Activated CD8-positive, alpha-beta memory T cell treated with anti-CD3 and anti-CD28 coated beads, Interleukin-2, amount 50 U/mL, for 1 hour (primary cell): ENCODE data around the gene PTPRN2.

Experiments used
- DNase-seq: peaks from one replicate; pipeline ENCODE4 v3.0.0-alpha.2; 2020; ENCODE audit errors: extremely low read depth

PTPRN2 gene

DNA sequence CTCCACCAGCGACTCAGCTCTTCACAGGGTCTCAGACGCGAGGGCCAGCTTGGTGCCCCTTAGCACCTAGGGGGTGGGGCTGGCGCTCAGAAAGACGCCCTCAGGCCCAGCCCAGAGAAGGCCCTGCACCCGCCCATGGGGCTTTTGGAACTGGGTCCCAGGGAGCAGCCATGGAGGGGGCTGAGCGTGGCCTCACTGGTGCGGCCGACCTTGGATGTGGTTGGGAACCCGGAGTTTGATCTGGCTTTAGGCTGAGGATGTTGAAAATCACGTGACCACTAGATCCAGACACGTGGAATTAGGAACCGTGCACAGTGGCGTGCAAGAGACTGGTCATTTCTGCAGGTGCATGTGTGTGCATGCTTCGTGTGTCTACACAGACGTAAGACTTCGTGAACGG is 1065.4 kb downstream of the PTPRN2 start:
- no peak for DNase-seq

DNA sequence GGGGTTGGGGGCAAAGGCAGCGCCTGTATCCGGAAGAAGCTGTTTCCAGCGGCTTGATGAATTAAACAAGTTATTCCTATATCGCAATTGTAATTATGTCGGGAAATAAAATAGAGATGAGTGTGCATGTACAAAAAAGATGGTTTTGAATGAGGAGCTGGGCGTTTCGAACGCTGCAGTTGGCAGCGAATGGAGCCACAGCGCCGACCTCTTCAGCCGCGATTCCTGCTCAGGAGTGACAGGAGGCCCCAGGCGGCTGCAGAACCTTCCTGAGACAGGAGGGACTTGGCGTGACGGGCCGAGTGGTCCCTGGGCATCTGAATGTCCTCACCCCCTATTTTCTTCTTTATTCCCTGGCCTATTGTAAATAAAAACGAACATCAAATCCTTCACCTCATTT is 1065.9 kb downstream of the PTPRN2 start:
- DNase-seq, result no peak

DNA sequence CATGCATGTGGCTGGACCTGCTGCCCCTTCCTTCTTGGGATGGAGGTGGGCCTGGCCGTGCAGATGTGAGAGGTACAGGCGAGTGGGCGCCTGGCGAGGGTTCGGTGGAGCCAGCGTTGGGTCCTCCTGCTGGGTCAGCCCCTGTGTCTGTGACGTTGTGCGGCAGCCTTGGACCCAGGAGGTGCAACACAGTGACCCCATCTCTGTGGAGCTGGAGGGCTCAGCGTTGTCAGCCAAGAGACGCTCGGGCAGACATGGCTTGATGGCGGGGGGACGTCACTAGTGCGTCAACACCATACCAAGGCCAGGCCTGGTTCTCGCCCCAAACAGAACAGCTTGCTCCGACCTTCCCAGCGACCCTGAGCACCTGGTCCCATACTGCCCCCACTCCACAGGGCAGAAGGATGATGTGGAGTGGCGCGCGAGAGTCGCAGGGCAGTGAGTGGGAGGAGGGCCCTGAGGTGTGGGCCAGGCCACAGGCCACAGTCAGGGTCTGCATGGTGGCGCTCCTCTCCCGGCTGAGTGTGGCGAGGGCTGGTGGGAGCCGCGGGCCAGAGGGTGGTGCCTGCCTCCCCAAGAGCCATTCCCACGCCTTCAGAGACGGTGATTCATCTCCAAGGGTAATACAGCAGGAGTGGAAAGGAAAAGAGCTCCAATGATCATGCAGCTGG is 1066.4 kb downstream of the PTPRN2 start:
- no peak for DNase-seq

DNA sequence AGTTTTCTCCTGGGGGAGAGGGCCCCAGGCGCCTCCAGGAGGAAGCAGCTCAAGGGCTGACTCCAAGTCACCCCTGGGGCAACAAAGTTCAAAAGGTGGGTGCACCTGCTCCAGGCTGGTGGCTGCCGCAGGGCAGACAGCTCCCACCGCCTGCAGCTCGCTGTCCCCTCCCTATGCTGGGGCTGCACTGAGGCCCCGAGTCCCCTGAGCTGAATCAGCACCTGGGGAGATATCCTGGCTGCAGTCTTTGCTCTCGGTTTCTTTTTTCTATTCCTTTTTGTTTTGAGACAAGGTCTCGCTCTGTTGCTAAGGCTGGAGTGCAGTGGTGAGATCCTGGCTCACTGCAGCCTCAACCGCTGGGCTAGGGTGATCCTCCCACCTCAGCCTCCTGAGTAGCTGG is 1067.4 kb downstream of the PTPRN2 start:
- no peak for DNase-seq

DNA sequence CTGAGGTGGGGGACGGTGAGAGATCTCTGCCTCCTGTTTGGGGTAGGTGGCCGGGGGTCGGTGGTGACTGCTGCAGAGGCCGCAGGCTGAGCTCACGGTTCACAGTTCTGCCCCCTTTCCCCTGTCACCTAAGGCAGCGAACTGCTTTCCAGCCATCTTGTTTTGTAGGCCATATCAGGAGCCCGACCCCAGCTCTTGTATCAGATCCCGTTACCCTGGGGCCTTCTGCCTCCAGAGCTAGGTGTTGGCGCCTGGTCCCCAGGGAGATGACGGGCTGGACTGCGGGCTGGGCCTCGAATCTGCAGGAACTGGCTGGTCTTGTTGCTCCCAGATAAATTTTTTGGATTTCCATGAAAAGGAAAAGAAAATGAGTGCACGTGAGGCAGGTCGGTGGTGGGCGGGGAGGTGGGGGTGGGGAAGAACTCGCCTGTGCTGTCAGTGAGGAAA is 1067.8 kb downstream of the PTPRN2 start:
- DNase-seq, result no peak

DNA sequence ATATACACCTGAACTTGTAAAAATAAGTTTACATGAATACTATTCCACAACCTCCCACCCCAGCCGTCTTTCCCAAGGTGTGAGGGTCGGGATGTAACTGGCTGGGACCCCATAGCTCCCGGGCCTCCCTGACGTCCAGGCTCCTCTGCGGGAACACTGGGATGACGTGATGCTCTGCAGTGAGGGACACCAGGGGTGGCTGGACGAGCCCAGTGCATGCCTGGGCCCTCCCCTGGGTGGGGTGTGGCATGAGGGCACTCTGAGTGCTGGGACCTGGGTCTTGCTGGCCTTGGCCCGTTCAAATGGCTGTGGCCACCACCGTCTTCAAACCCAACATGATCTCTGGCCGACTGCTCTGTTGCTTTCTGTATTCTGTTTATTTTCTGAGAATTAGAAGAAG is 1068.4 kb downstream of the PTPRN2 start:
- DNase-seq, result no peak

DNA sequence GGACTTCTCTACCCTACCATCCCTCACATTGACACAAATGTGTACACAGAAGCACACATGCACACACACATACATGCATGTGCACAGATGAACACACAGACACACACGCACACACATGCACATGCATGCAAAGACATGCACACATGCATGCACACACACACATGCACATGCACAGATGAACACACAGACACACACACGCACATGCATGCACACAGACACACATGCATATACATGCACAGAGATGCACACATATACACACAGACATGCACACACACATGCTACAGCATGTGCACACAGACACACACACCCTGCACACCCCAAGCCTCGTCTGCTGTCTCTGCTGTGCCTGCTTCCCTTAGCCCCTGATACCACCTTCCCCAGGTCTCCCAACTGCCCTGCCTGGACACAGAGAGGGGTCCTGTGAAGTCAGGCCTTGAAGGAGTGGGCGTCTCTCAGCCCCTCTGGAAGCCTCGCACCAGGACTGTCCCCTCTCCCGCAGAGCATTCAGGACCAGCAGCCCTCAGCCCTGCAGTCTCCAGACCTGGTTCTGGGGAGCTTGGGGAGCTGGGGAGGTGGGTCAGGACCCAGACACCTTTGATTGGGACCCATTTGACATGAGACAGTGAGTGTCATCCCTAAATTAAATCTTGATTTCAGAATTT is 1069.0 kb downstream of the PTPRN2 start:
- DNase-seq, result no peak

DNA sequence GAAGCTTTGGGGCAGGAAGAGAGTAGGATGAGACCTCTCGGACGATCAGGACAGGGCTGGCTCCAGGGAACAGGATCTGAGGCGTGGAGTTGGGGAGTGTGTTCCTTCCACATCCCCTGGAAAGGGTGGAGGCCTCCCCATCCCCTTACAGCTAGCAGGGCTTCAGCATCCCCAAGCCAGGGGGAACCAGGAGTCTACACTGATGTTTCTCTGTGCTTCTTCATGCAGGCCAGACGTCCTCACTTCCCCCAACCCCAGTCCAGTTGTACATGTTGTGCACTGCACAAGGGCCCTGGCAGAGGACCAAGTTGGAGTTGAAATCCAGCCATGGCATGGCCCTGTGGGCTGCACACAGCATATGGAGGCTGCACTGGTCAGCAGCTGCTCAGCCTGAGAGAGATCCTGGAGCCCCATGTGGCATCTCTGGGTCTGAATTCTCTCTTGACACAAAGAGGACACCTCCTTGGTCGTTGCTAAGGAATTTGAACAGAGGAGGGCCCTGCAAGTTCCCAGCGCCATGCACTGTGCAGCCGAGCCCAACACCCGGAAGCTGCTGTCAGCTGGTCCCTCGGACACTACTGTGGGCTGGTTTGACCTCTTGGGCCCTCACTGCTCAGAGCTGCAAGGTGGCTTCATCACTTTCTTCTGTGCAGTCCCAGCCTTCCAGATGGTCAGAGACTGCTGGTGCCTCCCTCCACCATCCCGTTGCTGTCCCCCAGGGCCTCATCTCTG is 1069.7 kb downstream of the PTPRN2 start:
- DNase-seq, result no peak

DNA sequence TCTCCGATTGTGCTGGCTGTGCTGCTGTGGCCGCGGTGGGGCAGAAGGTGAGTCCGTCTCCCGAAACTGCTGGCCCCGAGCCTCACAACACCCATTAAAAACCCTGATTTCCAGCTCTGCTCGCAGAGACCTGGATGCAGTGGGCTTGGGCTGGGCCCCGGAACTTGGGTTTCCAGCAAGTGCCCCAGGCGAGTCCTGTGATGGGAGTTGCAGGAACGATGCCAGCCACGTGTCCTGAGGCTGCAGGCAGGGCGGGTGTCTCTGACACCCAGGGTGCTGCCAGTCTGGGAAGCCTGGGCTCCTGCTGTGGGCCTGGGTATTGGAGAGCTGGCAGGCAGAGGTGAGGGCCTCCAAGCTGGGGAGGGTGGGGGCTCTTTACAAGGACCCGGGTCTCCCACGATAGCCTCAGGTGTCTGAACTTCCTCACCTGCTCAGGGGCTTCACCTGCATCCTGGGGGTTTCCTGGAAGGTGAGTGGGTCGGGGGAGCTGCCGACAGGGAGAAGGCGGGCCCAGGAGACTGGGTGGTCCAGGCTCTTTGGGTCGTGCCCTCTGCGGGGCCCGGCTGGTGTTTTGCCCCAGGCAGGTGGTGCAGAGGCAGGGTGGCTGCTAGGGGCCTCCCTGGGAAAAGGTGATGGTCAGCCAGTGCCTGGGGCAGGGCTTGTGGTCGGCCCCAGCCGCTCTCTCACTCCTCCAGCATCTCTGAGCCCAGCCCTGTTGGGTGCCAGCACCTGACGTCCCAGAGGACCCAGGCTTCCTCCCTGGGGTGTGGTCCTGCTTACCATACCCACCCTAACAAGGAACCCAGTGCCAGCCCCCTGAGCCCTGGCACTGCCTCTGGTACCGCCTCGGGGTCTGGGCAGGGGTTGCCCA is 1070.5 kb downstream of the PTPRN2 start:
- DNase-seq, result no peak

DNA sequence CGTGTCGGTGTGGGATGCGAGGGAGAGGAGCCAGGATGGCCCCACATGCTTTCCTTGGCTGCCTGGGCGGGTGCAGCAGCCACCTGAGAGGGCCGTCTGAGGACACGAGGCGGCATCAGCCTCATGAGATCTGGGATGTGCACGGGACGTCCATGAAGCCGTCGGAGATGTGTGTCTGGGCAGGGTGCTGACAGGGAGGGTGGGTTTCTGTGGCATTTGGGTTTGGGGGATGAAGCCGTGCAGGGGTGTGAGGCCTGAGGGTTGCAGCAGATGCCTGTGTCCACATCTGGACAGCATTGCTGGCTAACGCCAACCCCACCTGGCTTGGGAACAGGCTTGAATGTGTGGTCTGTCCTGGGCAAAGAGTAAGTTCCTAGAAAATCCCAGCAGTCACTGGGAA is 1071.3 kb downstream of the PTPRN2 start:
- no peak for DNase-seq

DNA sequence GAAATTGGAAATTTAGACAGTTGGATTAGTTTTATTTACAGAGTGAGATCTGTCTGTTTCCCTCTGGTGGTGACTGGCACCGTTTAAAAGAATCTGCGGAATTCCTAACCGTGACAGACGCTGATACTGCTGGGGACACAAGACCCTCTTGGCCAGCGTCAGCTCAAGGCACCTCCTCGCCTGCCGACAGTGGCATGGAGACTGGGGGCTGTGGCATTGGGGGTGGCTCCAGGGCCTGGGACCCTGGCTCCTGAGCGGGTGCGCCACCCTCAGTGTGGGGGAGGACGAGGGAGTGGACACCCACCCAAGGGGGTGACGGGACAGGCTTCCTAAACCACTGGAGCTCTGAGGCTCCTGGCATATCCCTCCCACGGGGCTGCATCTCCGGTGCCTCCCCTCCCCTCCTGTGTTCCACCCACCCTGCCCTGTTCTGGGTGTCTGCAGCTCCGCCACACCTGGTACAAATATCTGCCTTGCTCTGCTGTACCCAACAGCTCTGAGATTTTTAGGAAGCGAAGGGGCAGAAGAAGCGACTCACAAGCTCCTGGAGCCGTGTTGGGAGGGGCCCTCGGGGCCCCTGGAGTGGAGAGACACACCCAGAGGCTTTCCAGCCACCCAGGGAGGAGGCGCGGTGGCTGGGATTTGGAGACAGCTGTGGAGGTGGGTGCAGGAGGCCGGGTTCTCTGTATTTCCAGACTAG is 1072.1 kb downstream of the PTPRN2 start:
- DNase-seq, result no peak

DNA sequence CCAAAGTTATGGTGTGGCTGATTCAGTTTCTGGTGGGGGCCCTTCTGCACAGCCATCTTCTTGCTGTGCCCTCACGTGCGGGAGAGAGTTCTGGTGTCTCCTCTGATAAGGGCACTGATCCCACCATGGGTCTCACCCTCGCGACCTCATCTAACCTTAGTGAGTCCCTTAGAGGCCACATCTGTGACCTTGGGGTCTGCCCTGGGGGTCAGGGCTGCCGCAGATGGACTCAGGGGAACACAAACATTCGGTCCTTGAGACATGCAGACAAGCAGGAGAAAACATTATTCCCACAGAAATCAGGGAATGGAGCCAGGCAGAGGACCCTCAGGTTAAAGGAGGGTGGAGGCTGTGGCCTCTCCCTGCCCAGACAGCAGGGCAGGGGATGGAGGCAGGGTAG is 1072.9 kb downstream of the PTPRN2 start:
- DNase-seq, result no peak

DNA sequence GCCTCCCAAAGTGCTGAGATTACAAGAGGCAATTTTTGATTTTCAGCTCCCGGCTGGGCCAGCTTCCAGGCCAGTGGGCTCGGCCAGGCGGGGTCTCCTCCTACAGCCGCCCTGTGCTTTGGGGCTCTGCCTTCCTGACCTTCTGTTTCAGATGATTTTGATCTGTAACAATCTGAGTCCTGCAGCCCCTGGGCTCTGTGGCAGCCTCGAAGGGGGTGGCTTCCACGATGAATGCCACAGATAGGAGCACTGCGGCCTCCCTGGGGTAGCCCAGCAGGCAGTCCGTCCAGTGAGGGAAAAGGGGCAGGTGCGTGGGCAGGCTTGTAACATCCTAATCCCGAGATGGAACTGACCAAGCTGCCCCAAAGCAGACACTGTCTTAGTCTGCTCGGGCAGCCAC is 1073.3 kb downstream of the PTPRN2 start:
- DNase-seq, result no peak

DNA sequence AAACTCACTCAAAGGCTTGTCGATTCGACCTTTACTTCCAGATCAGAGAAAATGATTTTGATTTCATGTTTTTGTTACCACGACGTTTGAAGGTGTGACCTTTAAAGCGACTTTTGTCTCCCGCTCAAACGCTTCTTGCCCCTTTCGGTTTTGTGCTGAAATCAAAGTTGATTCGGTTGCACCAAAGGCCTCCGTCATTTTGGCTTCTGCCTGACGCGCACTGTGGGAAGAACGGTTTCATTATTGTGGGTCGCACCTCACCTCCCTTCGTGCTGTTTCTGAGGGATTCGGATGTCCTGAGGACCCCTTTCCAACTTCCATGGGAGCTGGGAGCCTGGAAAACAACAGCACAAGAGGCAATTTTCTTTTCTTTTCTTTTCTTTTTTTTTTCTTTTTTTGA is 1073.9 kb downstream of the PTPRN2 start:
- DNase-seq, result no peak

DNA sequence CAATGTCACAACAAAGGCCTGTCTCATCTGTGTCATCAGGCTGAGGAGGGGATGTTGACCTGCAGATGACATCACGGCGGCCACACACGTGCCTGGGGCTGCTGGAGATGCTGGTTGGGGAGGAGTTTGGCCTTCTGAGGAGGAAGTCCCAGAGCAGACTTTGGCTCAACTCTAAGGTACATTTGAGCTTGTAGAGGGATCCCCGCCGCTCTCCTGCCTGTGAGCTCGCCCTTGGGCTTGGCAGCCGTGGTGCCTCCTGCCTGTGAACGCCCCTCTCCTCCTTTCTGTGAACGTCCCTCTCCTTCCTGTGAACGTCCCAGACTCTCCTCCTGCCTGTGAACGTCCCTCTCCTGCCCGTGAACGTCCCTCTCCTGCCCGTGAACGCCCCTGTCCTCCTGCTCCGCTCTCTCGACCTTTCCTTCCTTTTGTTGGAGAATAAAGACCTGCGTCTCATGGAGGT is 1074.4 kb downstream of the PTPRN2 start:
- DNase-seq, result no peak

DNA sequence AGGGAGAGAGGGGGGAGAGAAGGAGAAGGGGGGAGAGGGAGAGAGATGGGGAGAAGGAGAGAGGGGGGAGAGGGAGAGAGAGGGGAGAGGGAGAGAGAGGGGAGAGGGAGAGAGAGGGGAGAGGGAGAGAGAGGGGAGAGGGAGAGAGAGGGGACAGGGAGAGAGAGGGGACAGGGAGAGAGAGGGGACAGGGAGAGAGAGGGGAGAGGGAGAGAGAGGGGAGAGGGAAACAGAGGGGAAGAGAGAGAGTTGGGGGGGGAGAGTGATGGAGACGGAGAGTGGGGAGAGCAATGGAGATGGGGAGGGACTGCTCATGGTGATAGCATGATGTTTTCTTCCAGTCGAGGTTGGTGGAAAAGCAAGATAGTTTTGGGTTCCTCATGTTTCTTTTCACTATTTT is 1078.4 kb downstream of the PTPRN2 start:
- no peak for DNase-seq

DNA sequence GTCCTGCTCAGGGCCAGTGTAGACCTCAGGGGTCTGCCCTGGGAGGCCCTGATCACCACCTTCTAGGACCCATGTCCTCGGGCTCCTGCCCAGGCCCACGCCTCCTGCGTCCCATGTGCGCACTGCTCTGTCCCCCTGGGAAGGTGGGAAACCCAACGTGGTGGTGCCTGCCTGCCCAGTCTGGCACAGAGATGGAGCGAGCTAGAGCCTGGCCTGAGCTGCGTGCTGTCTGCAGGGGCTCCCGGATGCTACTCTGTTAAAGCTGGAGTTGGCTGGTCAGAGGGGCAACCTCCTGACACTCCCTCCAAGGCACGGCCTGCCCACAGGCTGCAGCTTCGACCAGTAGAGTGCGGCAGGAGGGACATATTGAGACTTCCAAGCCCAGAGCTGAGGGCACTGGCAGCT is 1079.1 kb downstream of the PTPRN2 start:
- DNase-seq, result no peak

DNA sequence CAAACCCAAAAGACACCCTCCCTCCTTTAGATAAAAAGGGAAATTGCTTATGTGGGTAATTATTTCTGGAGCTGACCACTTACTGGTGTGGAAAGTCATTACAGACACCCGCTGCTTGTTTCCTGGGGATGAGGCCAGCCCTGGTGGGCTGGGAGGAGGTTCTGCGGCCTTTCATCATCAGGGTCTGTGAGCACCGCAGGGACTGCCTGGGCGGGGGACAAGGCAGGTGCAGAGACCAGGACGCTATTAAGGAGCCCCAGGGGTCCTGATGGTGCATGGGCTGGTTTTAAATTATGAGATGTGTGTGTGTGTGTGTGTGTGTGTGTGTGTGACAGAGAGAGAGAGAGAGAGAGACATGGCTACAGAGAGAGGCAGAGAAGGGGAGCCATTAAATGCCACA is 1079.6 kb downstream of the PTPRN2 start:
- no peak for DNase-seq

DNA sequence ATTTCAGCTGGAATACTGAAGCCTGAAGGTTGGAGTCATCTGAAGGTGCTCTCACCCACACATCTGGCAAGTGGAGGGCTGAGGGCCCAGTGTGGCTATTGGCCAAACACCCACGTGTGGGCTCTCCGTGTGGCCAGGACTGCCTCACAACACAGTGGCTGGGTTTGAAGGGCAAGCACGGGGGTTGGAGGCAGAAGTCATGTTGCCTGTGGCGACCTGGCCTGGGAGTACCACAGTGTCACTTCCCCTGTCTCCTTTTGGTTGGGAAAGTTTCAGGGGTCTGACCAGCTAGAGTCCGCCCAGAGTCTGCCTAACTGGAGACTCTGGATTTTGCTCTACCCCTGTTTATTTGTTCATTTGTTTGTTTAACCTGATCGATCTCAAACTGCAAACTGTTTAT is 1081.4 kb downstream of the PTPRN2 start:
- no peak for DNase-seq

DNA sequence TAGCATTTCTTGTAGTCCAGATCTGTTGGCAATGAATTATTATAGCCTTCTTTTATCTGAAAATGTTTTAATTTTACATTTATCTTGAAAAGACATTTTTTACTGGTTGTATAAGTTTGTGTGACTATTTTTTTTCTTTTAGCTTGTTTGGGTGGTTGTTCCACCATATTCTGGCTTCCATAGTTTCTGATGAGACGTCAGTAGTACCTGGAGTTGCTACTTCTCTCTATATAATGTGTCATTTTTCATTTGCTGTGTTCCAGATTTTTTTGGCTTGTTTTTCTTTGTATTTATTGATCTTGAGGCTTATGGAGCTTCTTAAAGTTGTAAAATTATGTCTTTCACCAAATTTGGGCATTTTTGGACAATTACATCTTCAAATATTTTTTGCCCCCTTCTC is 1082.0 kb downstream of the PTPRN2 start:
- no peak for DNase-seq

DNA sequence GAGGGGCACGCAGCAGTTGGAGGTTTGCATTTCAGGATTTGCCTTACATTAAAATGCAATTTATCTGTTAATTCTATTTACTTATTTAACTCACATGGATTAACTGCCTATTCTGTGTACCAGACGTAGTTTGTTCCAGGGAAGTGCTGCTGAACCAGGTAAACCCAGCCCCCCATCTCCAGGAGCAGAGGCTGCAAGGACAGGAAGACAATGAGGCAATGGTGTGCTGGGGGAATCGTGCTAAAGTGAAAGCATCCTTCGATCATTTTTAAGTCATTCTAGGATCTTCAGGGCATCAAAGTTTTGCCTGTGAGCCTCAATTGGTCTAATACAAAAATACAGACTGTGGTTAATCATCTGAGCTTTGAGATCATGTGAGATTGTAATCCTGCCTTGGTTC is 1084.4 kb downstream of the PTPRN2 start:
- DNase-seq, result no peak
